Stimulated activated CD8-positive, alpha-beta memory T cell treated with anti-CD3 and anti-CD28 coated beads, Interleukin-15, amount 100 ng/mL, for 24 hours (primary cell): ENCODE results near the gene IMMT.

ENCODE experiments used
- DNase-seq: peaks from one replicate; pipeline ENCODE4 v3.0.0-alpha.2; 2020; ENCODE audit warnings: low read depth

Gene IMMT

GRCh38 chr2:86140969-86141392, 54.3 kb downstream of the IMMT start:
- no peak for DNase-seq

- DNase-seq = no peak
Measured at GRCh38 chr2:86139981-86140380, 55.3 kb downstream of the IMMT start.

GRCh38 chr2:86138736-86139625, 56.3 kb downstream of the IMMT start:
- no peak for DNase-seq

GRCh38 chr2:86136141-86136540, 59.1 kb downstream of the IMMT start:
- DNase-seq = no peak

- no peak for DNase-seq
Measured at GRCh38 chr2:86135653-86136052, 59.6 kb downstream of the IMMT start.

- no peak for DNase-seq
Measured at GRCh38 chr2:86134709-86135108, 60.6 kb downstream of the IMMT start.

- DNase-seq = no peak
Measured at GRCh38 chr2:86124683-86125082, 70.6 kb downstream of the IMMT start.

- DNase-seq = no peak
Measured at GRCh38 chr2:86123328-86123925, 71.8 kb downstream of the IMMT start.

- no peak for DNase-seq
Measured at GRCh38 chr2:86118130-86118529, 77.1 kb downstream of the IMMT start.

GRCh38 chr2:86107031-86107430, 88.2 kb downstream of the IMMT start:
- DNase-seq = no peak

- peak; percentile 76 for DNase-seq
Measured at GRCh38 chr2:86105969-86106945, 89.0 kb downstream of the IMMT start, which contains the start of gene PTCD3. Gene PTCD3, plus strand, starts transcription at chr2:86106235. Its CDS starts 13 bp downstream, at chr2:86106248.

GRCh38 chr2:86105252-86105968, 89.9 kb downstream of the IMMT start, which contains the start of gene POLR1A:
Gene POLR1A, minus strand, starts transcription at chr2:86105886. Its CDS starts 110 bp downstream, at chr2:86105776.
- DNase-seq = peak; percentile 52

- no peak for DNase-seq
Measured at GRCh38 chr2:86102157-86102556, 93.1 kb downstream of the IMMT start.

GRCh38 chr2:86097913-86098312, 97.3 kb downstream of the IMMT start:
- DNase-seq = no peak

- no peak for DNase-seq
Measured at GRCh38 chr2:86097114-86097896, 98.0 kb downstream of the IMMT start.

- no peak for DNase-seq
Measured at GRCh38 chr2:86094229-86094628, 101.0 kb downstream of the IMMT start.
